ENCODE measurements around the gene OR7A10.

Gene OR7A10

GRCh38 chr19:14848822-14849221 lies at the start of gene OR7A10:
Gene OR7A10, minus strand, starts transcription at chr19:14848922. Its CDS starts 7,045 bp downstream, at chr19:14841877.
- no peak for DNase-seq

GRCh38 chr19:14890643-14891379 lies 42.1 kb upstream of the OR7A10 start:
- peak; percentile 37 for DNase-seq

- DNase-seq = no peak
These were observed 41.4 kb upstream of the OR7A10 start for GRCh38 chr19:14889994-14890642.

- no peak for DNase-seq
These were observed 37.3 kb upstream of the OR7A10 start, which contains the start of gene OR7A17 for GRCh38 chr19:14886032-14886431. Gene OR7A17, minus strand, starts transcription at chr19:14886132. Its CDS starts 4,777 bp downstream, at chr19:14881355.

GRCh38 chr19:14871619-14872230 lies 23.0 kb upstream of the OR7A10 start:
- no peak for DNase-seq

- DNase-seq = no peak
These were observed 19.8 kb upstream of the OR7A10 start for GRCh38 chr19:14868497-14868896.

- no peak for DNase-seq
These were observed 5.1 kb downstream of the OR7A10 start for GRCh38 chr19:14843578-14843977.

- no peak for DNase-seq
These were observed 5.6 kb downstream of the OR7A10 start for GRCh38 chr19:14843169-14843568.

GRCh38 chr19:14840206-14840605 lies 8.5 kb downstream of the OR7A10 start:
- DNase-seq = no peak

- DNase-seq = no peak
These were observed 11.3 kb downstream of the OR7A10 start for GRCh38 chr19:14837391-14837790.

GRCh38 chr19:14835011-14835410 lies 13.7 kb downstream of the OR7A10 start, which contains the start of the genes OR7A5 and OR7C1:
Gene OR7A5, minus strand, starts transcription at chr19:14835185. Its CDS starts 6,944 bp downstream, at chr19:14828241.
Gene OR7C1, minus strand, starts transcription at chr19:14835185. Its CDS starts 35,049 bp downstream, at chr19:14800136.
- DNase-seq = no peak

GRCh38 chr19:14830702-14831101 lies 18.0 kb downstream of the OR7A10 start:
- DNase-seq = no peak

- DNase-seq = no peak
These were observed 22.7 kb downstream of the OR7A10 start for GRCh38 chr19:14826006-14826405.

- peak; percentile 4 for DNase-seq
These were observed 26.8 kb downstream of the OR7A10 start for GRCh38 chr19:14821937-14822336.

GRCh38 chr19:14818588-14818987 lies 30.1 kb downstream of the OR7A10 start:
- DNase-seq = no peak

GRCh38 chr19:14817052-14817451 lies 31.7 kb downstream of the OR7A10 start:
- DNase-seq = no peak

- DNase-seq = no peak
These were observed 33.6 kb downstream of the OR7A10 start for GRCh38 chr19:14814982-14815652.

- no peak for DNase-seq
These were observed 39.3 kb downstream of the OR7A10 start for GRCh38 chr19:14809272-14810057.

- DNase-seq = no peak
These were observed 44.0 kb downstream of the OR7A10 start for GRCh38 chr19:14804765-14805164.

GRCh38 chr19:14798760-14799159 lies 50.0 kb downstream of the OR7A10 start:
- DNase-seq = no peak

GRCh38 chr19:14796021-14796420 lies 52.7 kb downstream of the OR7A10 start:
- DNase-seq = no peak

- DNase-seq = no peak
These were observed 53.5 kb downstream of the OR7A10 start for GRCh38 chr19:14795078-14795721.

Data from GDM1 (cell line).